ENCODE data around the gene MINDY4.

DNA sequence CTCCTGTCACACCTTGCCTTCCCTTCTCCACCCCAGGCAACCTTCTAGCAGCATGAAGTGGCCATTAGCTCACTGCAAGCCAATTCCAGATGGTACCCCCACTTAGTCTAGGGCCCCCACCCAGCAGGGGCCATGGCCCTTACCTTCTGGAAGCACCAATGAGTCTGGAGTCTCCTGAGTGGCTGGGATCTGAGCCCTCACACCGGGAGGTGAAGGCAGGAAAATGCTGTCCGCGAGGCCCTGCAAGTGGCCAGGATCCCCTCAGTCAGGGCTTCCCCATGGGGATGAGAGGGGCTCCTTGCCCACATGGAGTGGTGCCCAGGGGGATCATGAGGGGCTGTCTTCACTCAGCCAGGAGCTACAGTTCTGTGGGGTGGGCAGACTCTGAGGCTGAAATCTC, 145.0 kb downstream of the MINDY4 start:
- TF ChIP-seq REPIN1 (CRISPR knock-in tag; IDR thresholded peaks at IDR 0.05; ENCODE audit: borderline replicate concordance, low read depth) = no peak
- TF ChIP-seq CHD2 (IDR thresholded peaks at IDR 0.05; ENCODE audit: low read depth, low read length) = no peak
- no peak for TF ChIP-seq POLR2A (IDR thresholded peaks at IDR 0.05; ENCODE audit: insufficient read depth in 1 of 2, low read depth in 2 of 2, low read length in 2 of 2)
- TF ChIP-seq ATF7 (IDR thresholded peaks at IDR 0.05) = no peak
- no peak for TF ChIP-seq ATF7 (CRISPR knock-in tag; IDR thresholded peaks at IDR 0.05)
- TF ChIP-seq SMARCC2 (IDR thresholded peaks at IDR 0.05) = no peak
- TF ChIP-seq CTCF (CRISPR knock-in tag; IDR thresholded peaks at IDR 0.05) = no peak
- no peak for TF ChIP-seq NR3C1 (CRISPR knock-in tag; IDR thresholded peaks at IDR 0.05)

Measured in HepG2 (cell line).